ENCODE measurements around the gene HIPK2. TPM values are rescaled to one million over a fixed set of nuclear protein-coding genes. Genes with fewer than 3 reads are reported as not detected.

The HIPK2 gene
- total RNA-seq, 1 donor from 2014 or later: 44.0 TPM

DNA sequence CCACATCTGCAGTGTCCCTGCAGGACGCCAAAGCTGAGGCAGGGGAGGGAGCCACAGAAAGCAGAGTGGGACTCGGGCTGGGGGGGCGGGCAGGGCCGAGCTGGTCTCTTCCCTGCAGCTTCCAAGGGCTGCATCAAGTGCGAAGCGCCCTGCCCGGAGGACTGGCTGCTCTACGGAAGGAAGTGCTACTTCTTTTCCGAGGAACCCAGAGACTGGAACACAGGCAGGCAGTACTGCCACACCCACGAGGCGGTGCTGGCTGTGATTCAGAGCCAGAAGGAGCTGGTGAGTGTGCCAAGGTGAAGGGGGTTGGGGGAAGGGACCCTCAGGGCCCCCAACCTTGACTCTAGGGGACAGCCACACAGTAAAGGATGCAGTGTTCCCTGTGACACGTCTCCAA lies 237.6 kb downstream of the HIPK2 start:
- Histone ChIP-seq H3K27me3 (ENCODE audit: control insufficient read depth, insufficient read depth, low read length) (peaks cover 26% of the 10 kb centered on the region), H3K36me3 (ENCODE audit: control insufficient read depth, insufficient read depth, low read length) (no peaks in the 10 kb centered on the region), H3K4me3 (ENCODE audit: low read depth, low read length) (no peak overlapping the region)
- TF ChIP-seq, protein P1, sequence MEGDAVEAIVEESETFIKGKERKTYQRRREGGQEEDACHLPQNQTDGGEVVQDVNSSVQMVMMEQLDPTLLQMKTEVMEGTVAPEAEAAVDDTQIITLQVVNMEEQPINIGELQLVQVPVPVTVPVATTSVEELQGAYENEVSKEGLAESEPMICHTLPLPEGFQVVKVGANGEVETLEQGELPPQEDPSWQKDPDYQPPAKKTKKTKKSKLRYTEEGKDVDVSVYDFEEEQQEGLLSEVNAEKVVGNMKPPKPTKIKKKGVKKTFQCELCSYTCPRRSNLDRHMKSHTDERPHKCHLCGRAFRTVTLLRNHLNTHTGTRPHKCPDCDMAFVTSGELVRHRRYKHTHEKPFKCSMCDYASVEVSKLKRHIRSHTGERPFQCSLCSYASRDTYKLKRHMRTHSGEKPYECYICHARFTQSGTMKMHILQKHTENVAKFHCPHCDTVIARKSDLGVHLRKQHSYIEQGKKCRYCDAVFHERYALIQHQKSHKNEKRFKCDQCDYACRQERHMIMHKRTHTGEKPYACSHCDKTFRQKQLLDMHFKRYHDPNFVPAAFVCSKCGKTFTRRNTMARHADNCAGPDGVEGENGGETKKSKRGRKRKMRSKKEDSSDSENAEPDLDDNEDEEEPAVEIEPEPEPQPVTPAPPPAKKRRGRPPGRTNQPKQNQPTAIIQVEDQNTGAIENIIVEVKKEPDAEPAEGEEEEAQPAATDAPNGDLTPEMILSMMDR (IDR thresholded peaks at IDR 0.05; ENCODE audit: insufficient read depth, low read length, poor library complexity, severe bottlenecking): no peak
- no peak for DNase-seq (ENCODE audit: low read depth)

DNA sequence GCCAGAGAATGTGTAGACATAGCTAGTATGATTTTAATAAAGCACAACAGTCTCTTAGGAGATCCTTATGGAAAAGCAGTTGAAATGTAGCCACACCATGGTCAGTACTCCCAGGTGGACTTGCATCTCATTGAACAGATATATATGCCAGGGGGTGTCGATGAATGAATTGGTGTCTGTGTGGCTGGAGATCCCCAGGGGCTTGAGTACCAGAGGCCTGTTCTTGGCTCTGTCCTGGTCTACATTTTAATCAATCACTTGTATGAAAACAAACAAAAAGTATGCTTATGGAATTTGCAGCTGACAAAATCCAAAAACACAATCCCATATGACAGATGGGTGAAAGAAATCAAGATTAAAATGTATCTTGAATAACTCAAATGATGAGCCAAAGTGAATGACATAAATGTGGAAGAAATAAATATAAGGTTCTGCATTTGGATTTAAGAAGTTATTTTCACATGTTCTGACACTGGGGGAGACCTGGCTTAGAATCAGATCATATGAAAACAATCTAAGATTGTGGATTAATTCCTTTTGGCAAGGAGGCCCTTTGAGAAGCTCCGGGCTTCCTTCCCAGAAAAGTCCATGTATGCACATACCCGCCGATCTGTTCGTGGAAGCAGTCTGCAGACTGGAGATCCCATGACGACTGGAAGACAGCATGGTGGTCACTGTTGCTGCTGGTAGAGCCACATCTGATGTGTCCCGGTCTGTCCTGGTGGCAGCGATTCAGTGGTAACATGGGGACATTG lies 238.7 kb downstream of the HIPK2 start:
- TF ChIP-seq, protein P1 (IDR thresholded peaks at IDR 0.05; ENCODE audit: insufficient read depth, low read length, poor library complexity, severe bottlenecking): no peak

DNA sequence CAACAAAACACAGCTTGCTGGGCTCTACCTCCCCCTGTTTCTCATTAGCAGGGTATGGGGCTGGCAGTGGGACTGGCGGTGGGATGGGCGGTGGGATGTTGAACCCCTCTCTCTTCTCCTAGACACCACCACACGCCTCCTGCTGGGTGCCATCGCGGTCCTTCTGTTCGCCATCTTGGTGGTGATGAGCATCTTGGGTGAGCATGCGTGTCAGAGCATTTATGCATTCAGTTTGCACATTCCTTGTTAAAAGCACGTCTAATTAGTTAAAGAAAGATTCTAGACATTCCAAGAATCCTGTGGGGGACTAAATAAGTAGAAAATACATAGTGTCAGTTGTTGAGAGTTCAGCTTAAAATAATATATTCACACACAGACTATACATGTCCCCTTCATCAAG lies 241.6 kb downstream of the HIPK2 start:
- no peak overlapping the region for H3K4me3 ChIP-seq (ENCODE audit: low read depth, low read length)
- H3K36me3 ChIP-seq (ENCODE audit: control insufficient read depth, insufficient read depth, low read length): no peaks in the 10 kb centered on the region
- H3K27me3 ChIP-seq (ENCODE audit: control insufficient read depth, insufficient read depth, low read length): peaks cover 14% of the 10 kb centered on the region
- TF ChIP-seq, protein P1 (IDR thresholded peaks at IDR 0.05; ENCODE audit: insufficient read depth, low read length, poor library complexity, severe bottlenecking): no peak
- DNase-seq (ENCODE audit: low read depth): no peak

More for the DNA sequence above, 238.7 kb downstream of the HIPK2 start:
- Histone ChIP-seq H3K4me3 (ENCODE audit: low read depth, low read length) (no peak overlapping the region), H3K36me3 (ENCODE audit: control insufficient read depth, insufficient read depth, low read length) (no peaks in the 10 kb centered on the region), H3K27me3 (ENCODE audit: control insufficient read depth, insufficient read depth, low read length) (peaks cover 26% of the 10 kb centered on the region)
- DNase-seq (ENCODE audit: low read depth): no peak

DNA sequence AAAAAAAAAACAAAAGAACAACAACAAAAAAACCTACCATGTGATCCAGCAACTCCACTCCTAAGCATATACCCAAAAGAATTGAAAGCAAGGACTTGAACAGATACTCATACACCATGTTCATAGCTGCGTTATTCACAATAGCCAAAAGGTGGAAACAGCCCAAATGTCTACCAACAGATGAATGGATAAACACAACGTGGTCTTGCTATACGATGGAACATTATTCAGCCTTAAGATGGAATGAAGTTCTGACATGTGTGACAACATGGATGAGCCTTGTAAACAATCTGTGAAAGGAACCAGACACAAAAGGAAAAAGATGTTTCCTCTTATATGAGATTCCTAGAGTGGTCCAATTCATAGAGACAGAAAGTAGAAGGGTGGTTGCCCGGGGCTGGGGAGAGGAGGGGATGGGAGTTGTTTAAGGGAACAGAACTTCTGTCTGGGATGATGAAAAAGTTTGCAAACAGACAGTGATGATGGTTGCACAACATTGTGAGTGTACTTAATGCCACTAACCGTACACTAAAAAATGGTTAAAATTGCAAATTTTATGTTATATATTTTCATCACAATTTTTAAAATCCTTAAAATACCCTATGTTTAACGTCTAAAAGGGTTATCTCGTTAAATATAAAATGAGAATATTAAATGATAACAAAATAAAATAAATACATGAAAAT lies 242.7 kb downstream of the HIPK2 start:
- peaks cover 11% of the 10 kb centered on the region for H3K27me3 ChIP-seq (ENCODE audit: control insufficient read depth, insufficient read depth, low read length)
- TF ChIP-seq, protein P1 (IDR thresholded peaks at IDR 0.05; ENCODE audit: insufficient read depth, low read length, poor library complexity, severe bottlenecking): no peak
- no peak for DNase-seq (ENCODE audit: low read depth)
- H3K4me3 ChIP-seq (ENCODE audit: low read depth, low read length): no peak overlapping the region
- H3K36me3 ChIP-seq (ENCODE audit: control insufficient read depth, insufficient read depth, low read length): no peaks in the 10 kb centered on the region

DNA sequence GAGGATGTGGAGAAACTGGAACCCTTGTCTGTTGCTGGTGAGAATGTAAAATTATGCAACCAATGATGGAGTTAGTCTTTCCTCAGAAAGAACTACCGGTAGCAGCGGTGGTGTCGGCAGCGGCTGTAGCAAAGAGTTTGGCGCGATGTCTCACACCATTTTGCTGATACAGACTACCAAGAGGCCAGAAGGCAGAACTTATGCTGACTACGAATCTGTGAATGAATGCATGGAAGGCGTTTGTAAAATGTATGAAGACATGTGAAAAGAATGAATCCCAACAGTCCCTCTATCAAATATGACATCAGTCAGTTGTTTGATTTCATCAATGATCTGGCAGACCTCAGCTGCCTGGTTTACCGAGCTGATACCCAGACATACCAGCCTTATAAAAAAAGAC lies 243.7 kb downstream of the HIPK2 start:
- H3K27me3 ChIP-seq (ENCODE audit: control insufficient read depth, insufficient read depth, low read length): peaks cover 9% of the 10 kb centered on the region
- TF ChIP-seq, protein P1 (IDR thresholded peaks at IDR 0.05; ENCODE audit: insufficient read depth, low read length, poor library complexity, severe bottlenecking): no peak
- DNase-seq (ENCODE audit: low read depth): no peak
- no peaks in the 10 kb centered on the region for H3K36me3 ChIP-seq (ENCODE audit: control insufficient read depth, insufficient read depth, low read length)
- no peak overlapping the region for H3K4me3 ChIP-seq (ENCODE audit: low read depth, low read length)

All from kidney epithelial cell (primary cell).